Measurements from ENCODE around the gene PIGU. TPM values are rescaled to one million over a fixed set of nuclear protein-coding genes. Genes with fewer than 3 reads are reported as not detected.

PIGU gene
- total and polyA plus RNA-seq, 2 donors (not counting 1 experiment from before 2014, with no cell fraction given) = 12.0 to 19.3 TPM

GRCh38 chr20:34689486-34689885 lies 12.6 kb upstream of the PIGU start:
- POLR2A ChIA-PET = no interaction called here
- no peak for ATAC-seq (ENCODE audit: low read depth)
- H3K4me2 ChIP-seq (replicated peaks; ENCODE audit: low read depth, low read length, poor library complexity, severe bottlenecking) = no peak overlapping the region

GRCh38 chr20:34683667-34684066 lies 6.8 kb upstream of the PIGU start:
- H3K27me3 Mint-ChIP-seq = no peaks in the 10 kb centered on the region
- ChIA-PET POLR2A (no interaction called here), CTCF (no interaction called here)
- no peak overlapping the region for H3K4me2 ChIP-seq (replicated peaks; ENCODE audit: low read depth, low read length, poor library complexity, severe bottlenecking)
- ATAC-seq (ENCODE audit: low read depth) (no peak), DNase-seq (no peak)
- H3K4me1 ChIP-seq (ENCODE audit: control insufficient read depth in 2 of 2, insufficient read depth in 2 of 2, low read length in 2 of 2) = no peaks in the 10 kb centered on the region
- no peak overlapping the region for H2AFZ ChIP-seq (ENCODE audit: insufficient read depth, low read depth, low read length, poor library complexity, severe bottlenecking)
- H3K9me3 Mint-ChIP-seq (ENCODE audit: insufficient read depth) = no peaks in the 10 kb centered on the region
- H3K27me3 ChIP-seq (replicated peaks in 1 of 4; ENCODE audit: control extremely low read depth in 1 of 4, control insufficient read depth in 3 of 4, insufficient read depth in 4 of 4, low read length in 3 of 4) = no peaks in the 10 kb centered on the region
- no peaks in the 10 kb centered on the region for H4K20me1 ChIP-seq (ENCODE audit: control insufficient read depth, insufficient read depth, low read length, poor library complexity, severe bottlenecking)
- H3K27ac Mint-ChIP-seq = no peak overlapping the region
- TF ChIP-seq EZH2 (IDR thresholded peaks at IDR 0.05; ENCODE audit: borderline replicate concordance, insufficient read depth, low read depth, low read length, poor library complexity, severe bottlenecking) = no peak
- no peak overlapping the region for H3K4me3 Mint-ChIP-seq
- no peaks in the 10 kb centered on the region for H3K79me2 ChIP-seq (ENCODE audit: control insufficient read depth, insufficient read depth, low read length)
- H3K4me3 ChIP-seq (ENCODE audit: control extremely low read depth in 1 of 5, extremely low read depth in 1 of 5, insufficient read depth in 1 of 5, low read depth in 2 of 5, low read length in 4 of 5) = no peak overlapping the region
- no peak overlapping the region for H3K27ac ChIP-seq (ENCODE audit: low read length in 2 of 2)
- intact Hi-C loops (cut with micrococcal nuclease) = no loop called here
- no peaks in the 10 kb centered on the region for H3K4me1 Mint-ChIP-seq
- H3K36me3 ChIP-seq (replicated peaks in 1 of 2; ENCODE audit: control extremely low read depth in 1 of 2, control insufficient read depth in 1 of 2, extremely low read depth in 1 of 2, insufficient read depth in 2 of 2, low read length in 1 of 2) = no peaks in the 10 kb centered on the region
- H3K9me3 ChIP-seq (ENCODE audit: control extremely low read depth in 1 of 3, control insufficient read depth in 2 of 3, insufficient read depth in 1 of 3, low read length in 2 of 3) = no peaks in the 10 kb centered on the region
- H3K9ac ChIP-seq (ENCODE audit: low read length) = no peak overlapping the region
- WGBS (ENCODE audit: insufficient coverage) = no CpG with 5 or more reads among the region's 3 CpGs

More at GRCh38 chr20:34689486-34689885, 12.6 kb upstream of the PIGU start:
- H3K9me3 Mint-ChIP-seq (ENCODE audit: insufficient read depth) = no peaks in the 10 kb centered on the region
- no peaks in the 10 kb centered on the region for H3K79me2 ChIP-seq (ENCODE audit: control insufficient read depth, insufficient read depth, low read length)
- CTCF ChIA-PET = interaction anchor here (0.6 to 0.7 kb wide), 2 partner anchors 18 to 315 kb away, joined by 3 to 6 read pairs; no protein-coding TSS in a partner anchor
- no peak overlapping the region for H3K27ac ChIP-seq (ENCODE audit: low read length in 2 of 2)
- 100% methylated on average over 1 of the region's 2 CpGs for WGBS (ENCODE audit: insufficient coverage)
- no peak overlapping the region for H3K4me3 Mint-ChIP-seq
- no peak for DNase-seq
- intact Hi-C loops (cut with micrococcal nuclease) = no loop called here
- H3K27ac Mint-ChIP-seq = no peak overlapping the region
- H2AFZ ChIP-seq (ENCODE audit: insufficient read depth, low read depth, low read length, poor library complexity, severe bottlenecking) = no peak overlapping the region
- no peaks in the 10 kb centered on the region for H3K4me1 Mint-ChIP-seq
- no peaks in the 10 kb centered on the region for H3K9me3 ChIP-seq (ENCODE audit: control extremely low read depth in 1 of 3, control insufficient read depth in 2 of 3, insufficient read depth in 1 of 3, low read length in 2 of 3)
- no peak for TF ChIP-seq CTCF (IDR thresholded peaks at IDR 0.05)
- no peak for TF ChIP-seq EZH2 (IDR thresholded peaks at IDR 0.05; ENCODE audit: borderline replicate concordance, insufficient read depth, low read depth, low read length, poor library complexity, severe bottlenecking)
- H3K9ac ChIP-seq (ENCODE audit: low read length) = no peak overlapping the region
- no peaks in the 10 kb centered on the region for H3K4me1 ChIP-seq (ENCODE audit: control insufficient read depth in 2 of 2, insufficient read depth in 2 of 2, low read length in 2 of 2)
- H4K20me1 ChIP-seq (ENCODE audit: control insufficient read depth, insufficient read depth, low read length, poor library complexity, severe bottlenecking) = no peaks in the 10 kb centered on the region
- H3K36me3 ChIP-seq (replicated peaks in 1 of 2; ENCODE audit: control extremely low read depth in 1 of 2, control insufficient read depth in 1 of 2, extremely low read depth in 1 of 2, insufficient read depth in 2 of 2, low read length in 1 of 2) = no peaks in the 10 kb centered on the region
- no peaks in the 10 kb centered on the region for H3K27me3 ChIP-seq (replicated peaks in 1 of 4; ENCODE audit: control extremely low read depth in 1 of 4, control insufficient read depth in 3 of 4, insufficient read depth in 4 of 4, low read length in 3 of 4)
- no peaks in the 10 kb centered on the region for H3K27me3 Mint-ChIP-seq
- no peak overlapping the region for H3K4me3 ChIP-seq (ENCODE audit: control extremely low read depth in 1 of 5, extremely low read depth in 1 of 5, insufficient read depth in 1 of 5, low read depth in 2 of 5, low read length in 4 of 5)
